HCT116 (cell line): ENCODE results near the gene TBKBP1. TPM values are rescaled to one million over a fixed set of nuclear protein-coding genes. Genes with fewer than 3 reads are reported as not detected.

Experiments
- ATAC-seq: fragments of 200-7000 bp; cut with Tn5 transposase; 2 replicates; pipeline ENCODE4 v1.9.1; 2020; ENCODE audit warnings: mild to moderate bottlenecking, moderate library complexity
- BruUV-seq: library from RNA; stranded (reverse); fragments of 400-500 nt; replicated peaks from 2 replicates; lab custom pipeline; 2021; lab: Mats Ljungman, UMichigan
- CTCF ChIA-PET: fragments of 300-600 bp; sonication (Branson Sonifier 250); formaldehyde crosslinking; loops from one replicate; lab custom pipeline; 2021; ENCODE audit warnings: antibody characterized with exemption; lab: Charles Lee
- POLR2A ChIA-PET: fragments of 300-600, 350-600 bp; sonication (Branson Sonifier 250); formaldehyde crosslinking; loops from one replicate; lab custom pipeline; 2021; ENCODE audit warnings: antibody characterized with exemption; lab: Charles Lee
- RAD21 ChIA-PET, 2 experiments: fragments of 300-600 bp; sonication (Branson Sonifier 250); formaldehyde crosslinking; loops; one replicate each; lab custom pipeline; 2023; ENCODE audit warnings: low total read pairs in 2 of 2; ENCODE audit not compliant: uncharacterized antibody in 2 of 2, unreplicated experiment in 2 of 2, low non-redundant PET in 1 of 2; lab: Charles Lee
- DNase-seq: peaks from one replicate; pipeline ENCODE4 v3.0.0-alpha.2; 2010; ENCODE audit warnings: low read depth, low spot score
- H2AFZ ChIP-seq: fragments of 200-600 bp; shearing (Covaris generic), sonication (generic); 2 replicates; pipeline ENCODE4 v1.6.1; 2017; ENCODE audit warnings: low read depth, mixed run types, mixed read lengths, antibody characterized with exemption, low read length; ENCODE audit not compliant: poor library complexity, severe bottlenecking
- H3K27ac ChIP-seq: 2 replicates; pipeline ENCODE4 v1.5.1; 2012; ENCODE audit warnings: low read depth, low read length
- H3K27me3 ChIP-seq: fragments of 200-600 bp; sonication (generic); 2 replicates; pipeline ENCODE4 v1.6.1; 2016; ENCODE audit warnings: mixed run types, low read length, mixed read lengths; ENCODE audit not compliant: insufficient read depth
- H3K36me3 ChIP-seq, 2 experiments: fragments of 200-500 bp in 1 of 2; fragments of 200-600 bp in 1 of 2; sonication (Bioruptor generic) in 1 of 2; sonication (generic) in 1 of 2; 2 replicates each; pipeline versions ENCODE4 v1.5.1 to v1.6.1; 2014 to 2016; ENCODE audit warnings: low read length in 2 of 2, inconsistent platforms in 1 of 2, mixed read lengths in 1 of 2, mixed run types in 1 of 2; ENCODE audit not compliant: insufficient read depth in 2 of 2, control insufficient read depth in 1 of 2
- H3K4me1 ChIP-seq, 2 experiments: fragments of 200-600 bp in 1 of 2; sonication (generic) in 1 of 2; 2 replicates each; pipeline versions ENCODE4 v1.5.1 to v1.6.1; 2012 to 2017; ENCODE audit warnings: low read length in 2 of 2, inconsistent platforms in 1 of 2, mild to moderate bottlenecking in 1 of 2, mixed read lengths in 1 of 2, mixed run types in 1 of 2, moderate library complexity in 1 of 2; ENCODE audit not compliant: insufficient read depth in 2 of 2, control insufficient read depth in 1 of 2
- H3K4me2 ChIP-seq: fragments of 200-600 bp; sonication (generic); 2 replicates; pipeline ENCODE4 v1.6.1; 2017; ENCODE audit warnings: mixed run types, low read length, mixed read lengths
- H3K4me3 ChIP-seq, 2 experiments: fragments of 200-600 bp in 1 of 2; sonication (generic) in 1 of 2; replicated peaks in 1 of 2; 2 replicates each; pipeline ENCODE4 v1.5.1; 2011 to 2016; ENCODE audit warnings: low read length in 2 of 2, control low read depth in 1 of 2, low read depth in 1 of 2, mild to moderate bottlenecking in 1 of 2, mixed read lengths in 1 of 2, mixed run types in 1 of 2
- H3K79me2 ChIP-seq: fragments of 200-600 bp; sonication (generic); 2 replicates; pipeline ENCODE4 v1.6.1; 2017; ENCODE audit warnings: mild to moderate bottlenecking, mixed run types, low read length, moderate library complexity, mixed read lengths; ENCODE audit not compliant: insufficient read depth
- H3K9ac ChIP-seq: fragments of 200-600 bp; sonication (generic); 2 replicates; pipeline ENCODE4 v1.6.1; 2016; ENCODE audit warnings: low read length, mixed read lengths
- H3K9me2 ChIP-seq: fragments of 200-600 bp; sonication (generic), shearing (Covaris generic); 2 replicates; pipeline ENCODE4 v1.6.1; 2017; ENCODE audit warnings: mixed run types, mild to moderate bottlenecking, moderate library complexity; ENCODE audit not compliant: insufficient read depth
- H3K9me3 ChIP-seq, 2 experiments: fragments of 200-500 bp in 1 of 2; fragments of 200-600 bp in 1 of 2; sonication (Bioruptor generic) in 1 of 2; sonication (generic) in 1 of 2; 2 replicates each; pipeline ENCODE4 v1.6.1; 2014 to 2017; ENCODE audit warnings: low read length in 2 of 2, mixed read lengths in 2 of 2, inconsistent platforms in 1 of 2, low read depth in 1 of 2, mild to moderate bottlenecking in 1 of 2, mixed run types in 1 of 2, moderate library complexity in 1 of 2; ENCODE audit not compliant: control insufficient read depth in 1 of 2, insufficient read depth in 1 of 2
- H4K20me1 ChIP-seq: fragments of 200-600 bp; sonication (generic), shearing (Covaris generic); 2 replicates; pipeline ENCODE4 v1.6.1; 2017; ENCODE audit warnings: mixed run types, mild to moderate bottlenecking, moderate library complexity; ENCODE audit not compliant: insufficient read depth
- ATF3 ChIP-seq: IDR thresholded peaks from 2 replicates; pipeline ENCODE4 v1.6.1; 2012
- CEBPB ChIP-seq: IDR thresholded peaks from 2 replicates; pipeline ENCODE4 v1.6.1; 2012; ENCODE audit warnings: low read depth
- ELF1 ChIP-seq: IDR thresholded peaks from 2 replicates; pipeline ENCODE4 v1.6.1; 2012; ENCODE audit warnings: low read depth, borderline replicate concordance
- EZH2phosphoT487 ChIP-seq: fragments of 200-600 bp; IDR thresholded peaks from 2 replicates; pipeline ENCODE4 v1.6.1; 2018; ENCODE audit warnings: antibody characterized with exemption, borderline replicate concordance
- POLR2A ChIP-seq: IDR thresholded peaks from 2 replicates; pipeline ENCODE4 v1.7.0; 2011; ENCODE audit warnings: borderline replicate concordance; ENCODE audit not compliant: insufficient read depth, insufficient read length; ENCODE audit errors: extremely low read depth
- SIN3A ChIP-seq: IDR thresholded peaks from 2 replicates; pipeline ENCODE4 v1.6.1; 2012; ENCODE audit warnings: low read depth
- SRF ChIP-seq: IDR thresholded peaks from 2 replicates; pipeline ENCODE4 v1.6.1; 2012; ENCODE audit warnings: low read depth
- TCF7L2 ChIP-seq: IDR thresholded peaks from 2 replicates; pipeline ENCODE4 v1.7.0; 2011; ENCODE audit warnings: borderline replicate concordance, inconsistent platforms; ENCODE audit not compliant: insufficient read depth, insufficient read length; ENCODE audit errors: extremely low read depth
- YY1 ChIP-seq: IDR thresholded peaks from 2 replicates; pipeline ENCODE4 v1.6.1; 2011; ENCODE audit warnings: low read length, low read depth, moderate library complexity, mild to moderate bottlenecking; ENCODE audit not compliant: insufficient replicate concordance; ENCODE audit errors: extremely low read depth
- ZBTB33 ChIP-seq: IDR thresholded peaks from 2 replicates; pipeline ENCODE4 v1.6.1; 2011; ENCODE audit warnings: mild to moderate bottlenecking, low read length, moderate library complexity; ENCODE audit not compliant: insufficient replicate concordance; ENCODE audit errors: extremely low read depth
- ZFX ChIP-seq: fragments of 450-650 bp; IDR thresholded peaks from 2 replicates; pipeline ENCODE4 v1.6.1; 2017
- ZNF274 ChIP-seq: fragments of 200-500 bp; sonication (Bioruptor generic); IDR thresholded peaks from 2 replicates; pipeline ENCODE4 v1.6.1; 2014; ENCODE audit warnings: mild to moderate bottlenecking, low read depth, low read length, inconsistent platforms
- intact Hi-C: fragments of 100-400 bp; cut with micrococcal nuclease; formaldehyde crosslinking; loops from 2 replicates; pipeline ENCODE4 v1.10.0; 2022
- total RNA-seq: library from RNA; stranded (reverse); gene quantifications from one replicate; pipeline ENCODE4 v1.2.1, GENCODE V29; 2021; ENCODE audit not compliant: unreplicated experiment
- TF ChIP-seq, protein P1 (sequence below): IDR thresholded peaks from 2 replicates; pipeline ENCODE4 v1.6.1; 2012

The TBKBP1 gene
- total RNA-seq, 1 experiment from 2014 or later: 12.4 TPM

DNA sequence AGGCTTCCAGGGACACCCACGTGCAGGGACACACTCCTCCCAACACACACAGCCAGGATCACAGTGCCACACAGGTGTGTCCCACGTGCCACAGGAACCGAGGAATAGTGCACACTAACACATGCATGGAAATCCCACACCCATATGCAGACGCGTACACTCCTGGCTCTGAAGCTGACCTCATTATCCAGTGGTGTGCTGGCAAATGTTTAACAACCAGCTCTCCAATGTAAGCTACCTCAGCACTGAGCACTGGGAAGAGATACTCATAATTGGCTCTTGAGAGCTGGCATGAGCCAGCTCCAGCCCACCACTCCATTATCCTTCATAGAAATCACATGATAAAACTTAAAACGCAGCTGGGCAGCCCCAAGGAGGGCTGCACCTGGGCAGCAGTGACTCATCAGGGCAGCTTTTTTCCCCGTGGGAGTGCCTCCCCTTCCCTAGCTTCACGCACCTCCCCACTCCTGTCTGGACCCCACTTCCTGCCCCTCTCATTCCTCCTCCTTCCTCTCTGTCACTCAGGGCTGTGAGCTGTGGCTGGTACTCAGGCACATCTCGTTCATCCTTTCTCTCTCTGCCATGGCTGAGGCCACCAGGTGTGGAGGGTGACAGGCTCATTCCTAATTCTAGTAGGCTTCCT, 24.1 kb downstream of the TBKBP1 start:
- no peak for TF ChIP-seq ELF1
- ChIA-PET RAD21 (no interaction called here), POLR2A (no interaction called here), CTCF (interaction anchor here (1.1 kb wide), 2 partner anchors 20 to 133 kb away, joined by 3 to 6 read pairs; partner anchors contain the start of gene SP6)
- ATAC-seq (no peak), DNase-seq (no peak)
- no TSS peak for BruUV-seq
- Histone ChIP-seq H3K79me2 (no peaks in the 10 kb centered on the region), H3K4me2 (no peak overlapping the region), H3K27me3 (peaks cover 36% of the 10 kb centered on the region; the same call in 1 of the 2 replicates), H3K9me3 (no peaks in the 10 kb centered on the region), H3K9ac (no peak overlapping the region), H3K27ac (no peak overlapping the region), H3K4me1 (peaks cover 18 to 47% of the 10 kb centered on the region in 2 experiments), H3K36me3 (no peaks in the 10 kb centered on the region), H3K4me3 (no peak overlapping the region), H3K9me2 (no peaks in the 10 kb centered on the region), H2AFZ (no peak overlapping the region), H4K20me1 (no peaks in the 10 kb centered on the region)
- intact Hi-C loops: no loop called here

GRCh38 chr17:47718634-47719405, 24.9 kb downstream of the TBKBP1 start:
- Histone ChIP-seq H3K4me3 (no peak overlapping the region), H3K79me2 (no peaks in the 10 kb centered on the region), H3K4me1 (peaks cover 18 to 47% of the 10 kb centered on the region in 2 experiments), H3K36me3 (no peaks in the 10 kb centered on the region), H3K4me2 (peak overlapping the region; percentile 68), H3K9me3 (no peaks in the 10 kb centered on the region), H4K20me1 (no peaks in the 10 kb centered on the region), H3K9me2 (no peaks in the 10 kb centered on the region), H3K27ac (no peak overlapping the region), H2AFZ (no peak overlapping the region), H3K27me3 (peaks cover 30% of the 10 kb centered on the region; the same call in 1 of the 2 replicates), H3K9ac (no peak overlapping the region)
- no peak for ATAC-seq
- DNase-seq: no peak
- RAD21 ChIA-PET: no interaction called here
- POLR2A ChIA-PET: interaction anchor here (1.1 kb wide), 1 partner anchor 69 kb away, joined by 3 read pairs; the partner anchor contains the start of gene KPNB1
- CTCF ChIA-PET: interaction anchor here (1.1 kb wide), 3 partner anchors 21 to 132 kb away, joined by 3 to 6 read pairs (median 3); partner anchors contain the start of gene SP6
- BruUV-seq: no TSS peak
- intact Hi-C loops: no loop called here
- no peak for TF ChIP-seq SIN3A
- no peak for TF ChIP-seq TCF7L2
- no peak for TF ChIP-seq CEBPB
- no peak for TF ChIP-seq ZBTB33
- TF ChIP-seq EZH2phosphoT487: no peak
- TF ChIP-seq ELF1: no peak
- TF ChIP-seq SRF: no peak
- TF ChIP-seq ZNF274: no peak
- TF ChIP-seq, protein P1, sequence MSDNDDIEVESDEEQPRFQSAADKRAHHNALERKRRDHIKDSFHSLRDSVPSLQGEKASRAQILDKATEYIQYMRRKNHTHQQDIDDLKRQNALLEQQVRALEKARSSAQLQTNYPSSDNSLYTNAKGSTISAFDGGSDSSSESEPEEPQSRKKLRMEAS: no peak
- no peak for TF ChIP-seq ZFX
- no peak for TF ChIP-seq YY1
- no peak for TF ChIP-seq POLR2A
- TF ChIP-seq ATF3: no peak
